DND-41 (cell line): ENCODE data around the gene MIPOL1.
"Not testable (repeated sequence)": the region's sequence is repeated elsewhere in the genome, so short reads cannot be mapped to it uniquely, and the experiment has no call there.

Experiments
- ATAC-seq: fragments of 200-7000 bp; cut with Tn5 transposase; 3 replicates; pipeline ENCODE4 v1.9.1; 2021; ENCODE audit warnings: low read depth; ENCODE audit not compliant: insufficient read depth
- DNase-seq: peaks from one replicate; pipeline ENCODE4 v3.0.0-alpha.2; 2020
- H2AFZ ChIP-seq: 2 replicates; pipeline ENCODE4 v1.6.0; 2012; ENCODE audit warnings: low read depth, low read length
- H3K27ac ChIP-seq: 2 replicates; pipeline ENCODE4 v1.5.1; 2012; ENCODE audit warnings: low read length, inconsistent platforms
- H3K27me3 ChIP-seq: fragments of 200-600 bp; sonication (generic); 2 replicates; pipeline ENCODE4 v1.6.0; 2012; ENCODE audit warnings: low read length, mild to moderate bottlenecking, inconsistent platforms; ENCODE audit not compliant: insufficient read depth, poor library complexity
- H3K36me3 ChIP-seq: 2 replicates; pipeline ENCODE4 v1.5.1; 2012; ENCODE audit warnings: low read length, inconsistent platforms; ENCODE audit not compliant: insufficient read depth
- H3K4me1 ChIP-seq: 2 replicates; pipeline ENCODE4 v1.5.1; 2012; ENCODE audit warnings: mild to moderate bottlenecking, low read length; ENCODE audit not compliant: insufficient read depth
- H3K4me2 ChIP-seq: 2 replicates; pipeline ENCODE4 v1.6.0; 2012; ENCODE audit warnings: mild to moderate bottlenecking, moderate library complexity, low read length, inconsistent platforms; ENCODE audit not compliant: insufficient read depth
- H3K4me3 ChIP-seq, 2 experiments: fragments of 200-600 bp in 1 of 2; shearing (Covaris generic) in 1 of 2; 2 replicates each; pipeline ENCODE4 v1.5.1; 2012 to 2016; ENCODE audit warnings: inconsistent platforms in 2 of 2, low read length in 2 of 2, mild to moderate bottlenecking in 2 of 2, low read depth in 1 of 2, moderate library complexity in 1 of 2
- H3K79me2 ChIP-seq: 2 replicates; pipeline ENCODE4 v1.6.0; 2012; ENCODE audit warnings: low read length, inconsistent platforms; ENCODE audit not compliant: insufficient read depth
- H3K9ac ChIP-seq: 2 replicates; pipeline ENCODE4 v1.6.0; 2012; ENCODE audit warnings: low read depth, mild to moderate bottlenecking, inconsistent platforms, low read length, moderate library complexity
- H3K9me3 ChIP-seq: 2 replicates; pipeline ENCODE4 v1.5.1; 2012; ENCODE audit warnings: low read length, moderate library complexity, mild to moderate bottlenecking, inconsistent platforms; ENCODE audit not compliant: insufficient read depth, severe bottlenecking
- H4K20me1 ChIP-seq: 2 replicates; pipeline ENCODE4 v1.6.0; 2012; ENCODE audit warnings: low read length; ENCODE audit not compliant: insufficient read depth
- CTCF ChIP-seq: IDR thresholded peaks from 2 replicates; pipeline ENCODE4 v1.5.1; 2012; ENCODE audit warnings: borderline replicate concordance, low read length, moderate library complexity, mild to moderate bottlenecking; ENCODE audit not compliant: poor library complexity, severe bottlenecking; ENCODE audit errors: extremely low read depth
- EZH2 ChIP-seq: IDR thresholded peaks from 3 replicates; pipeline ENCODE4 v1.6.1; 2012; ENCODE audit warnings: borderline replicate concordance, low read depth, mild to moderate bottlenecking, moderate library complexity, low read length, inconsistent platforms; ENCODE audit not compliant: severe bottlenecking

Gene MIPOL1

GRCh38 chr14:37185670-37186069, 12.1 kb upstream of the MIPOL1 start:
- Histone ChIP-seq H3K9me3 (no peaks in the 10 kb centered on the region), H4K20me1 (no peaks in the 10 kb centered on the region), H3K4me2 (no peak overlapping the region), H3K4me1 (no peaks in the 10 kb centered on the region), H3K79me2 (no peaks in the 10 kb centered on the region), H3K27me3 (no peaks in the 10 kb centered on the region), H3K36me3 (no peaks in the 10 kb centered on the region), H2AFZ (no peak overlapping the region), H3K4me3 (no peak overlapping the region), H3K27ac (no peak overlapping the region), H3K9ac (no peak overlapping the region)
- TF ChIP-seq EZH2 (no peak), CTCF (no peak)
- ATAC-seq, result no peak
- DNase-seq, result no peak

GRCh38 chr14:37186865-37187264, 10.9 kb upstream of the MIPOL1 start:
- Histone ChIP-seq H3K79me2 (no peaks in the 10 kb centered on the region), H3K36me3 (no peaks in the 10 kb centered on the region), H4K20me1 (no peaks in the 10 kb centered on the region), H3K4me2 (no peak overlapping the region), H3K4me3 (no peak overlapping the region), H3K9me3 (no peaks in the 10 kb centered on the region), H3K27me3 (no peaks in the 10 kb centered on the region), H2AFZ (no peak overlapping the region), H3K4me1 (no peaks in the 10 kb centered on the region), H3K9ac (no peak overlapping the region), H3K27ac (no peak overlapping the region)
- no peak for TF ChIP-seq CTCF
- TF ChIP-seq EZH2, result no peak
- ATAC-seq (no peak), DNase-seq (no peak)

GRCh38 chr14:37187294-37187693, 10.4 kb upstream of the MIPOL1 start:
- Histone ChIP-seq H3K4me3 (no peak overlapping the region), H3K4me2 (no peak overlapping the region), H3K9ac (no peak overlapping the region), H3K27ac (no peak overlapping the region), H4K20me1 (no peaks in the 10 kb centered on the region), H3K9me3 (no peaks in the 10 kb centered on the region), H3K27me3 (no peaks in the 10 kb centered on the region), H3K4me1 (no peaks in the 10 kb centered on the region), H2AFZ (no peak overlapping the region), H3K79me2 (no peaks in the 10 kb centered on the region), H3K36me3 (no peaks in the 10 kb centered on the region)
- no peak for TF ChIP-seq EZH2
- TF ChIP-seq CTCF, result no peak
- no peak for DNase-seq
- ATAC-seq, result no peak

- H3K4me2 ChIP-seq, H4K20me1 ChIP-seq, H3K27me3 ChIP-seq, H3K9ac ChIP-seq, H2AFZ ChIP-seq, ATAC-seq, DNase-seq, H3K27ac ChIP-seq, H3K4me3 ChIP-seq, H3K36me3 ChIP-seq, H3K4me1 ChIP-seq, H3K79me2 ChIP-seq, H3K9me3 ChIP-seq: not testable (repeated sequence)
These were observed 9.7 kb upstream of the MIPOL1 start for GRCh38 chr14:37187840-37188577.

- not testable (repeated sequence) for H3K9me3 ChIP-seq, H3K36me3 ChIP-seq, DNase-seq, H4K20me1 ChIP-seq, H3K27ac ChIP-seq, H3K4me2 ChIP-seq, H3K27me3 ChIP-seq, H3K9ac ChIP-seq, H3K79me2 ChIP-seq, ATAC-seq, H2AFZ ChIP-seq, H3K4me3 ChIP-seq, H3K4me1 ChIP-seq
These were observed 8.0 kb upstream of the MIPOL1 start for GRCh38 chr14:37189733-37190132.
